Esophagus squamous epithelium (tissue), 4 donors: ENCODE data around the gene TGFBR3.

Source experiments
- CTCF ChIP-seq, 6 experiments: fragments of 450-650 bp in 4 of 6; fragments of 200-600 bp in 2 of 6; sonication (generic) in 2 of 6; IDR thresholded peaks; one replicate each; pipeline ENCODE4 v1.5.1; 2016 to 2019; ENCODE audit warnings: antibody characterized with exemption in 6 of 6, mild to moderate bottlenecking in 4 of 6, moderate library complexity in 4 of 6
- POLR2A ChIP-seq, 4 donors: fragments of 450-650 bp; IDR thresholded peaks; one replicate each; pipeline ENCODE4 v1.6.1; 2017; ENCODE audit warnings: antibody characterized with exemption in 4 of 4, mild to moderate bottlenecking in 4 of 4, moderate library complexity in 3 of 4

GRCh38 chr1:91768120-91768519 is 117.8 kb downstream of the TGFBR3 start:
- TF ChIP-seq CTCF (IDR thresholded peaks at IDR 0.05) (no peak), POLR2A (IDR thresholded peaks at IDR 0.05) (no peak)
